IPS-15b (cell line): ENCODE measurements around the gene MALSU1.

Experiments used
- H3K27me3 ChIP-seq: one replicate; pipeline ENCODE4 v1.6.1; 2013; ENCODE audit warnings: low read length; ENCODE audit not compliant: control insufficient read depth, insufficient read depth
- H3K36me3 ChIP-seq: one replicate; pipeline ENCODE4 v1.6.1; 2013; ENCODE audit warnings: low read length; ENCODE audit not compliant: control insufficient read depth, insufficient read depth
- H3K4me1 ChIP-seq: one replicate; pipeline ENCODE4 v1.6.1; 2013; ENCODE audit warnings: mild to moderate bottlenecking, low read length; ENCODE audit not compliant: control insufficient read depth, insufficient read depth
- H3K4me3 ChIP-seq: one replicate; pipeline ENCODE4 v1.5.1; 2013; ENCODE audit warnings: low read depth, low read length
- H3K9ac ChIP-seq: one replicate; pipeline ENCODE4 v1.6.1; 2013; ENCODE audit warnings: low read depth, mild to moderate bottlenecking, low read length
- H3K9me3 ChIP-seq: one replicate; pipeline ENCODE4 v1.6.1; 2013; ENCODE audit warnings: mild to moderate bottlenecking, low read length; ENCODE audit not compliant: control insufficient read depth, insufficient read depth

MALSU1 gene

GRCh38 chr7:23272275-23272674 lies 26.9 kb upstream of the MALSU1 start:
- H3K9ac ChIP-seq, result no peak overlapping the region
- H3K4me1 ChIP-seq, result peaks cover 9% of the 10 kb centered on the region
- H3K27me3 ChIP-seq, result no peaks in the 10 kb centered on the region
- H3K4me3 ChIP-seq, result no peak overlapping the region
- no peaks in the 10 kb centered on the region for H3K36me3 ChIP-seq
- no peaks in the 10 kb centered on the region for H3K9me3 ChIP-seq

- H3K27me3 ChIP-seq, result no peaks in the 10 kb centered on the region
- H3K9me3 ChIP-seq, result no peaks in the 10 kb centered on the region
- H3K4me3 ChIP-seq, result peak overlapping the region; percentile 37
- H3K4me1 ChIP-seq, result peaks cover 9% of the 10 kb centered on the region
- no peaks in the 10 kb centered on the region for H3K36me3 ChIP-seq
- H3K9ac ChIP-seq, result no peak overlapping the region
Observed at GRCh38 chr7:23273141-23273599, 26.0 kb upstream of the MALSU1 start.

DNA sequence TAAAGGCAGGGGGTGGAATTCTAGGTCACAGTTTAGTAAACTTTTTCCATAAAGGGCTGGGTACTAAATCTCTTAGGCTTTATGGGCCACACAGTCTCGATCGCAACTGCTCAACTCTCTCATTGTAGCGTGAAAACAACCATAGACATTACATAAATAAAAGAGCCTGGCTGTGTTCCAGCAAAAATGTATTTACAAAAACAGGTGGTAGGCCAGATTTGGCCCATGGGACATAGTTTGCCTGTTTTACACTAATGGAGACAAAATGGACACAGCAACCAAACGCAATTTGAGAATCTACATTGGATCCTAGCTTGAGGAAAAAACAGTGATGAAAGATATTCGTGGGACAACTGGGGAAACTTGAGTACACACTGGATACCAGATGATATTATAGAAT lies 23.2 kb upstream of the MALSU1 start:
- H3K36me3 ChIP-seq, result no peaks in the 10 kb centered on the region
- H3K4me3 ChIP-seq, result no peak overlapping the region
- H3K4me1 ChIP-seq, result peaks cover 4% of the 10 kb centered on the region
- H3K27me3 ChIP-seq, result no peaks in the 10 kb centered on the region
- H3K9me3 ChIP-seq, result no peaks in the 10 kb centered on the region
- no peak overlapping the region for H3K9ac ChIP-seq

- H3K9ac ChIP-seq, result no peak overlapping the region
- H3K36me3 ChIP-seq, result no peaks in the 10 kb centered on the region
- H3K4me3 ChIP-seq, result no peak overlapping the region
- no peaks in the 10 kb centered on the region for H3K27me3 ChIP-seq
- H3K4me1 ChIP-seq, result peaks cover 3% of the 10 kb centered on the region
- no peaks in the 10 kb centered on the region for H3K9me3 ChIP-seq
Observed at GRCh38 chr7:23276376-23276775, 22.8 kb upstream of the MALSU1 start.

DNA sequence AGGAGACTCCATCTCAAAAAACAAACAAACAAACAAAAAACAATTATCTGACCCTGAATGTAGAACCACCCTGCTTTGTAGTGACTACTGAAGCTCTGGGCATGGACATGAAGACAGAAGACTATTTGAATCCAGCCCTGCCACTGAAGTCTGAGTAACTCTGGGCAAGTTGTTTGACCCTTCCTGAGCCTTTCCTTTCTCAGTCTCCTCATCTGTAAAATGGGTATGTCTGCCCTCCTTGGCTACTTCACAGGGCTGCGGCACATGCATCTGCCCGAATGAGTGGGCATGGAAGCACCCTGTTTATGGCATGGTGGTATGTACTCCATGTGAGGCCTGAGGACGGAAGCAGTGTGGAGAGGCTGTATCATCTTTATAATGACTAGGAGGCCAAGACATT lies 22.2 kb upstream of the MALSU1 start:
- H3K36me3 ChIP-seq, result no peaks in the 10 kb centered on the region
- H3K27me3 ChIP-seq, result no peaks in the 10 kb centered on the region
- H3K9me3 ChIP-seq, result no peaks in the 10 kb centered on the region
- H3K9ac ChIP-seq, result no peak overlapping the region
- peaks cover 3% of the 10 kb centered on the region for H3K4me1 ChIP-seq
- H3K4me3 ChIP-seq, result no peak overlapping the region

GRCh38 chr7:23277359-23277989 lies 21.7 kb upstream of the MALSU1 start:
- H3K9ac ChIP-seq, result no peak overlapping the region
- H3K36me3 ChIP-seq, result no peaks in the 10 kb centered on the region
- H3K4me1 ChIP-seq, result peaks cover 3% of the 10 kb centered on the region
- no peak overlapping the region for H3K4me3 ChIP-seq
- no peaks in the 10 kb centered on the region for H3K27me3 ChIP-seq
- no peaks in the 10 kb centered on the region for H3K9me3 ChIP-seq

DNA sequence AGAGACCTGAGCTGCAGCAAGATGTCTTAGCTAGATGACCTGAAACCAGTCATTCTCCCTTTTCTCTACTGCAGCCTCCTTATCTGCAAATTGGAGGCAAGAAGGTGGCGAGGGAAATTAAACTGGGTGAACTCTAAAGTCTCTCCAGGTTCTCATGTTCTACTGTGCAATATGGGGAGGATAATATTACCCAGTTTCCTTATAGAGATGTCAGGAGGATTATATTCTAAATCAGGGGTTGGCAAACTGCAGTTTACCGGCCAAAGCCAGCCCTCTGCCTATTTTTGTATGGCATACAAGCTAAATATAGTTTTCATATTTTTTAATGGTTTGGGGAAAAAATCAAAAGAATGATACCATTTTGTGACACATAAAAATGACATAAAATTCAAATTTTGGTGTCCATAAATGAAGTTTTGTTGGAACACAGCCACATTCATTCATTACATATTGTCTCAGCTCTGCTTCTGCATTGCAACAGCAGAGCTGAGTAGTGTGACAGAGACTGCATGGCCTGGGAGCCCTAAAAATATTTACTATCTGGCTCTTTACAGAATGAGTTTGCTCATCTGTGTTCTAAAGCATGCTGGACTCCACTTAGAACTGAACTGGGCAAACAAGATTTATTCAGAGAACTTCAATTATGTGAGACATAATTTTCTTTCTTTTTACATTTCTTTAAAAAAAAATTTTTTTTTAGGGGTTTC lies 19.2 kb upstream of the MALSU1 start:
- no peak overlapping the region for H3K9ac ChIP-seq
- H3K4me1 ChIP-seq, result no peaks in the 10 kb centered on the region
- no peaks in the 10 kb centered on the region for H3K27me3 ChIP-seq
- no peak overlapping the region for H3K4me3 ChIP-seq
- no peaks in the 10 kb centered on the region for H3K36me3 ChIP-seq
- H3K9me3 ChIP-seq, result no peaks in the 10 kb centered on the region

DNA sequence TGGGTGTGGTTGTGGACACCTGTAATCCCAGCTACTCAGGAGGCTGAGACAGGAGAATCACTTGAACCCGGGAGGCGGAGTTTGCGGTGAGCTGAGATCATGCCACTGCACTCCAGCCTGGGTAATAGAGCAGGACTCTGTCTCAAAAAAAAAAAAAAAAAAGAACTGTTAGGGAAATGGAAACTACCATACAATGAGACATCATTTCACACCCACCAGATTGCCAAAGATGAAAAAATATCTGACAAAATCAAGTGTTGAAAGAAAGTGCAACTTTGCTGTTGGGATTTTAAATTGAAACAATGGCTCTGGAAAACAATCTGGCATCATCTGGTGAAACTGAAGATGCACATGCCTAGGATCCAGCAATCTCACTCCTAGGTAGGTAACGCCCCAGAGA lies 16.1 kb upstream of the MALSU1 start:
- Histone ChIP-seq H3K9me3 (no peaks in the 10 kb centered on the region), H3K36me3 (no peaks in the 10 kb centered on the region), H3K27me3 (no peaks in the 10 kb centered on the region), H3K9ac (no peak overlapping the region), H3K4me3 (no peak overlapping the region), H3K4me1 (peaks cover 3% of the 10 kb centered on the region)

GRCh38 chr7:23284871-23285270 lies 14.3 kb upstream of the MALSU1 start:
- Histone ChIP-seq H3K9ac (no peak overlapping the region), H3K36me3 (no peaks in the 10 kb centered on the region), H3K4me1 (peaks cover 3% of the 10 kb centered on the region), H3K9me3 (no peaks in the 10 kb centered on the region), H3K27me3 (no peaks in the 10 kb centered on the region), H3K4me3 (no peak overlapping the region)

DNA sequence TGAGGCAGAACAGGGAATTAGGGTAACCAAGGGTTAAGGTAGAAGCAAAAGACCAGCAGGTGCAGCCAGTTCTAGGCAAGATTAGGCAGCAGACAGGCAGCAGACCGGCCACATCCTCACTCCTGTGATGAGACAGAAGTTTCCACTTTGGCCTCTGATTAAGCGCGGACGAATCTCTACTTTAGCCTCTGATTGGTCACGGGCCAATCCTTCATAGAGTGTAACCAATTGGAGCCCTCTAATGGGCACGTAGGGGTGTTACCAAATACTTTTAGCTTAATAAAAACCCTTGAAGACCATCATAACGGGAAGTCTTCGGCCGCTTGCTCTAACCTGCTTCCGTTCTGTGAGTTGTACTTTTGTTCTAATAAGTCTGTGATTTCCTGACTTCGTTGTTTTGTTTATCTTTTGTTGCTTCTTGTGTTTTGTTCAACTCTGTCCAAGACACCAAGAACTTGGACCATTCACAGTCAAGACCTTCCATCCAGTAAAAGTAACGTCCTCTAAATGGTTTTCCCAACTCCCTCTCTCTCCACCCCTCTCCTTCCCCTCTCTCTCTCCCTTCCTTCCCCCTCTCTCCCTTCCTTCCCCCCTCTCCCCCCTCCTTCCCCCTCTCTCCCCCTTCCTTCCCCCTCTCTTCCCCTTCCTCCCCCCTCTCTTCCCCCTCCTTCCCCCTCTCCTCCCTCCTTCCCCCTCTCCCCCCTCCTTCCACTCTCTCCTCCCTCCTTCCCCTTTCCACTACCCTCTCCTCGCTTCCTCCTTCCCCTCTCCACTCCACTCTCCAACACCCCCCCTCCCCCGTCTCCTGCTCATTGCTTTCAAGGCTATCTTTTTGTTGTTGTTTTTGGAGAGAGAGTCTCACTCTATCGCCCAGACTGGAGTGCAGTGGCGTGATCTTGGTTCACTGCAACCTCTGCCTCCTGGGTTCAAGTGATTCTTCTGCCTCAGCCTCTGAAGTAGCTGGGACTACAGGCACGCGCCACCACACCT lies 13.2 kb upstream of the MALSU1 start:
- H3K36me3 ChIP-seq, result no peaks in the 10 kb centered on the region
- peaks cover 3% of the 10 kb centered on the region for H3K4me1 ChIP-seq
- H3K9me3 ChIP-seq, result no peaks in the 10 kb centered on the region
- H3K27me3 ChIP-seq, result no peaks in the 10 kb centered on the region
- no peak overlapping the region for H3K9ac ChIP-seq
- no peak overlapping the region for H3K4me3 ChIP-seq

- Histone ChIP-seq H3K9ac (no peak overlapping the region), H3K36me3 (no peaks in the 10 kb centered on the region), H3K27me3 (no peaks in the 10 kb centered on the region), H3K4me3 (no peak overlapping the region), H3K9me3 (no peaks in the 10 kb centered on the region), H3K4me1 (peaks cover 3% of the 10 kb centered on the region)
Observed at GRCh38 chr7:23287612-23288011, 11.5 kb upstream of the MALSU1 start.
